Measurements from ENCODE around the gene TCEA3. TPM values are rescaled to one million over a fixed set of nuclear protein-coding genes. Genes with fewer than 3 reads are reported as not detected.

TCEA3 gene
- 1 to 10 TPM in 1 of 2 experiments, under 1 TPM in 1; 0.26 to 1.3 TPM for total RNA-seq

GRCh38 chr1:23424293-23425192 is at the start of gene TCEA3:
TCEA3 (minus strand) TSS chr1:23424748; CDS start chr1:23424633, 115 bp downstream.
- H3K27ac Mint-ChIP-seq = no peak within 1 kb of the TSS
- DNase-seq (no peak), ATAC-seq (peak; percentile 35)
- CTCF ChIA-PET = interaction anchor here (0.6 to 2.1 kb wide), 4 partner anchors 21 to 73 kb away, joined by 3 to 7 read pairs (median 4); no protein-coding TSS in a partner anchor
- H3K4me1 Mint-ChIP-seq = peaks cover 21% of the 10 kb centered on the region
- H3K4me3 Mint-ChIP-seq = peak within 1 kb of the TSS; percentile 35
- no peaks in the 10 kb centered on the region for H3K36me3 Mint-ChIP-seq
- no peaks in the 10 kb centered on the region for H3K9me3 Mint-ChIP-seq (ENCODE audit: low read depth)
- peaks cover 61% of the 10 kb centered on the region for H3K27me3 Mint-ChIP-seq

- no peak for ATAC-seq
- H3K9me3 Mint-ChIP-seq (ENCODE audit: low read depth) = no peaks in the 10 kb centered on the region
- no peaks in the 10 kb centered on the region for H3K4me1 Mint-ChIP-seq
- H3K27ac Mint-ChIP-seq = no peak overlapping the region
- no peaks in the 10 kb centered on the region for H3K36me3 Mint-ChIP-seq
- CTCF ChIA-PET = interaction anchor here (1.5 kb wide), 1 partner anchor 24 kb away, joined by 4 read pairs; no protein-coding TSS in a partner anchor
- no peak for DNase-seq
- H3K4me3 Mint-ChIP-seq = no peak overlapping the region
- H3K27me3 Mint-ChIP-seq = peaks cover 4% of the 10 kb centered on the region
These were observed 48.7 kb upstream of the TCEA3 start for GRCh38 chr1:23473037-23473800.

GRCh38 chr1:23472351-23473036 is 47.9 kb upstream of the TCEA3 start:
- ATAC-seq (no peak), DNase-seq (no peak)
- no peak overlapping the region for H3K4me3 Mint-ChIP-seq
- no peaks in the 10 kb centered on the region for H3K9me3 Mint-ChIP-seq (ENCODE audit: low read depth)
- no peaks in the 10 kb centered on the region for H3K4me1 Mint-ChIP-seq
- peaks cover 4% of the 10 kb centered on the region for H3K27me3 Mint-ChIP-seq
- CTCF ChIA-PET = interaction anchor here (1.5 kb wide), 1 partner anchor 25 kb away, joined by 4 read pairs; no protein-coding TSS in a partner anchor
- no peaks in the 10 kb centered on the region for H3K36me3 Mint-ChIP-seq
- H3K27ac Mint-ChIP-seq = no peak overlapping the region

- no peaks in the 10 kb centered on the region for H3K4me1 Mint-ChIP-seq
- H3K9me3 Mint-ChIP-seq (ENCODE audit: low read depth) = no peaks in the 10 kb centered on the region
- CTCF ChIA-PET = interaction anchor here (0.6 kb wide), 1 partner anchor 46 kb away, joined by 3 read pairs; no protein-coding TSS in a partner anchor
- no peaks in the 10 kb centered on the region for H3K36me3 Mint-ChIP-seq
- no peak for ATAC-seq
- DNase-seq = no peak
- peaks cover 3% of the 10 kb centered on the region for H3K27me3 Mint-ChIP-seq
- no peak overlapping the region for H3K27ac Mint-ChIP-seq
- no peak overlapping the region for H3K4me3 Mint-ChIP-seq
These were observed 47.0 kb upstream of the TCEA3 start for GRCh38 chr1:23471473-23472075.

GRCh38 chr1:23470282-23471070 is 45.9 kb upstream of the TCEA3 start:
- H3K4me1 Mint-ChIP-seq = no peaks in the 10 kb centered on the region
- CTCF ChIA-PET = interaction anchor here (0.9 kb wide), 1 partner anchor 60 kb away, joined by 3 read pairs; the partner anchor contains the start of gene E2F2
- no peak overlapping the region for H3K27ac Mint-ChIP-seq

GRCh38 chr1:23469372-23469982 is 44.9 kb upstream of the TCEA3 start:
- Mint-ChIP-seq H3K27ac (no peak overlapping the region), H3K4me3 (no peak overlapping the region), H3K9me3 (ENCODE audit: low read depth) (no peaks in the 10 kb centered on the region), H3K36me3 (no peaks in the 10 kb centered on the region), H3K4me1 (no peaks in the 10 kb centered on the region), H3K27me3 (no peaks in the 10 kb centered on the region)
- ATAC-seq (no peak), DNase-seq (no peak)
- CTCF ChIA-PET = interaction anchor here (0.9 kb wide), 1 partner anchor 61 kb away, joined by 3 read pairs; the partner anchor contains the start of gene E2F2

More at GRCh38 chr1:23470282-23471070, 45.9 kb upstream of the TCEA3 start:
- no peaks in the 10 kb centered on the region for H3K36me3 Mint-ChIP-seq
- H3K9me3 Mint-ChIP-seq (ENCODE audit: low read depth) = no peaks in the 10 kb centered on the region
- no peak overlapping the region for H3K4me3 Mint-ChIP-seq
- no peak for ATAC-seq
- no peaks in the 10 kb centered on the region for H3K27me3 Mint-ChIP-seq
- no peak for DNase-seq

- ATAC-seq (no peak), DNase-seq (no peak)
- CTCF ChIA-PET = interaction anchor here (1.4 kb wide), 1 partner anchor 171 kb away, joined by 4 read pairs; no protein-coding TSS in a partner anchor
- Mint-ChIP-seq H3K4me3 (no peak overlapping the region), H3K4me1 (no peaks in the 10 kb centered on the region), H3K9me3 (ENCODE audit: low read depth) (no peaks in the 10 kb centered on the region), H3K27me3 (peaks cover 5% of the 10 kb centered on the region), H3K36me3 (no peaks in the 10 kb centered on the region), H3K27ac (no peak overlapping the region)
These were observed 42.0 kb upstream of the TCEA3 start for GRCh38 chr1:23466423-23466989.

- CTCF ChIA-PET = no interaction called here
- no peak for ATAC-seq
- no peaks in the 10 kb centered on the region for H3K36me3 Mint-ChIP-seq
These were observed 38.7 kb upstream of the TCEA3 start for GRCh38 chr1:23463286-23463685.

GRCh38 chr1:23462766-23463165 is 38.2 kb upstream of the TCEA3 start:
- Mint-ChIP-seq H3K4me1 (no peaks in the 10 kb centered on the region), H3K36me3 (no peaks in the 10 kb centered on the region), H3K27ac (no peak overlapping the region), H3K9me3 (ENCODE audit: low read depth) (no peaks in the 10 kb centered on the region), H3K27me3 (peaks cover 26% of the 10 kb centered on the region), H3K4me3 (no peak overlapping the region)
- DNase-seq (no peak), ATAC-seq (no peak)
- CTCF ChIA-PET = interaction anchor here (0.9 kb wide), 1 partner anchor 21 kb away, joined by 4 read pairs; no protein-coding TSS in a partner anchor

More at GRCh38 chr1:23463286-23463685, 38.7 kb upstream of the TCEA3 start:
- Mint-ChIP-seq H3K27ac (no peak overlapping the region), H3K27me3 (peaks cover 23% of the 10 kb centered on the region), H3K4me1 (no peaks in the 10 kb centered on the region), H3K9me3 (ENCODE audit: low read depth) (no peaks in the 10 kb centered on the region), H3K4me3 (no peak overlapping the region)
- DNase-seq = no peak

- Mint-ChIP-seq H3K4me3 (no peak overlapping the region), H3K27ac (no peak overlapping the region), H3K36me3 (no peaks in the 10 kb centered on the region), H3K9me3 (ENCODE audit: low read depth) (no peaks in the 10 kb centered on the region), H3K27me3 (peaks cover 26% of the 10 kb centered on the region), H3K4me1 (peaks cover 5% of the 10 kb centered on the region)
- CTCF ChIA-PET = interaction anchor here (0.6 kb wide), 2 partner anchors 36 to 47 kb away, joined by 3 read pairs; no protein-coding TSS in a partner anchor
- DNase-seq (no peak), ATAC-seq (no peak)
These were observed 36.5 kb upstream of the TCEA3 start for GRCh38 chr1:23461050-23461449.

- ATAC-seq = no peak
- CTCF ChIA-PET = interaction anchor here (1.0 kb wide), 1 partner anchor 20 kb away, joined by 3 read pairs; no protein-coding TSS in a partner anchor
These were observed 36.0 kb upstream of the TCEA3 start for GRCh38 chr1:23460519-23460918.

More at GRCh38 chr1:23460519-23460918, 36.0 kb upstream of the TCEA3 start:
- Mint-ChIP-seq H3K27ac (no peak overlapping the region), H3K4me1 (peaks cover 5% of the 10 kb centered on the region), H3K27me3 (peaks cover 28% of the 10 kb centered on the region), H3K9me3 (ENCODE audit: low read depth) (no peaks in the 10 kb centered on the region), H3K4me3 (no peak overlapping the region), H3K36me3 (no peaks in the 10 kb centered on the region)
- DNase-seq = no peak
